GM21447 (cell line): ENCODE results near the gene OR8D2.

Experiments used
- ATAC-seq: cut with Tn5 transposase; IDR thresholded peaks from one replicate; pipeline ENCODE4 v1.9.1; 2021; ENCODE audit not compliant: unreplicated experiment

Gene OR8D2

GRCh38 chr11:124320097-124320496, at the start of gene OR8D2:
OR8D2 (minus strand) TSS chr11:124320197; CDS start chr11:124320197, 0 bp downstream.
- no peak for ATAC-seq

- ATAC-seq, result no peak
Observed at GRCh38 chr11:124359566-124359965, 39.6 kb upstream of the OR8D2 start.

GRCh38 chr11:124346311-124346955, 26.4 kb upstream of the OR8D2 start:
- no peak for ATAC-seq

GRCh38 chr11:124344346-124344745, 24.3 kb upstream of the OR8D2 start:
- no peak for ATAC-seq

GRCh38 chr11:124340142-124340447, 20.1 kb upstream of the OR8D2 start:
- ATAC-seq, result no peak

- no peak for ATAC-seq
Observed at GRCh38 chr11:124339396-124340141, 19.6 kb upstream of the OR8D2 start.

GRCh38 chr11:124331873-124332272, 11.9 kb upstream of the OR8D2 start:
- no peak for ATAC-seq

- ATAC-seq, result peak; percentile 89
Observed at GRCh38 chr11:124329787-124330478, 9.9 kb upstream of the OR8D2 start.

GRCh38 chr11:124327775-124328174, 7.8 kb upstream of the OR8D2 start:
- ATAC-seq, result no peak

GRCh38 chr11:124322356-124322755, 2.4 kb upstream of the OR8D2 start:
- no peak for ATAC-seq

GRCh38 chr11:124315052-124315451, 4.9 kb downstream of the OR8D2 start:
- ATAC-seq, result no peak

GRCh38 chr11:124313849-124314248, 6.1 kb downstream of the OR8D2 start, which contains the start of gene OR8D1:
OR8D1 (minus strand) TSS chr11:124313949; CDS start chr11:124310766, 3,183 bp downstream.
- no peak for ATAC-seq

- ATAC-seq, result no peak
Observed at GRCh38 chr11:124313131-124313530, 6.9 kb downstream of the OR8D2 start.

- ATAC-seq, result no peak
Observed at GRCh38 chr11:124311670-124312069, 8.3 kb downstream of the OR8D2 start.

- no peak for ATAC-seq
Observed at GRCh38 chr11:124311269-124311668, 8.7 kb downstream of the OR8D2 start.

GRCh38 chr11:124310721-124311120, 9.3 kb downstream of the OR8D2 start:
- no peak for ATAC-seq

- no peak for ATAC-seq
Observed at GRCh38 chr11:124307093-124307492, 12.9 kb downstream of the OR8D2 start.

GRCh38 chr11:124302347-124303125, 17.5 kb downstream of the OR8D2 start:
- no peak for ATAC-seq

- ATAC-seq, result no peak
Observed at GRCh38 chr11:124301548-124301947, 18.4 kb downstream of the OR8D2 start.

GRCh38 chr11:124297921-124298320, 22.1 kb downstream of the OR8D2 start:
- no peak for ATAC-seq

- ATAC-seq, result no peak
Observed at GRCh38 chr11:124296016-124296415, 24.0 kb downstream of the OR8D2 start.
